Erythroblast (primary cell): ENCODE data around the gene AATF.

Experiments
- GATA1 ChIP-seq: IDR thresholded peaks from 2 replicates; pipeline ENCODE4 v1.6.1; 2011; ENCODE audit warnings: low read depth, mild to moderate bottlenecking, control low read depth, low read length, moderate library complexity
- POLR2A ChIP-seq: IDR thresholded peaks from 2 replicates; pipeline ENCODE4 v1.6.1; 2011; ENCODE audit warnings: mild to moderate bottlenecking, low read length

DNA sequence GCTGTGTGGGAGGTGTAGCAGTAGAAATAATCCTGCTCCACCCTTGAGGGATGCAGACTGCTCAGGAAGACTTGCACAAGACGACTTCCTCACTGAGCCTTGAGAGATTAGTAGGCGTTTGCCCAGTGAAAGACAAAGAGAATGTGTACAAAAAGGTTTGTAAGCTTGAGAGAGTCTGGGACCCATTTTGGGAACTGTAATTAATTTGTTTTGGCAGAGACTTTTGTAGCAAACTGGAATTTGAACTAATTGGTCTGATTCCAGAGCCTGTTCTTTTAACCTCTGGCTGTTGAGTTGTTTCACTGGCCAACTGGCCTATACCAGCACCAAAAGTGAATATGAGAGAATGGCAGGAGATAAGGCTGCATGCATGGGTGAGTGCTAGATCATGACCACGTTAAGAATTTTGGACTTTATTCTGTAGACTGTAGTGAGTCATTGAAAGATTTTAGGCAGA lies 75.5 kb downstream of the AATF start:
- TF ChIP-seq POLR2A (no peak), GATA1 (no peak)
